ENCODE data around the gene ABTB2. TPM values are rescaled to one million over a fixed set of nuclear protein-coding genes. Genes with fewer than 3 reads are reported as not detected.

ABTB2 gene
- total RNA-seq, 1 experiment from 2014 or later = 5.5 TPM

DNA sequence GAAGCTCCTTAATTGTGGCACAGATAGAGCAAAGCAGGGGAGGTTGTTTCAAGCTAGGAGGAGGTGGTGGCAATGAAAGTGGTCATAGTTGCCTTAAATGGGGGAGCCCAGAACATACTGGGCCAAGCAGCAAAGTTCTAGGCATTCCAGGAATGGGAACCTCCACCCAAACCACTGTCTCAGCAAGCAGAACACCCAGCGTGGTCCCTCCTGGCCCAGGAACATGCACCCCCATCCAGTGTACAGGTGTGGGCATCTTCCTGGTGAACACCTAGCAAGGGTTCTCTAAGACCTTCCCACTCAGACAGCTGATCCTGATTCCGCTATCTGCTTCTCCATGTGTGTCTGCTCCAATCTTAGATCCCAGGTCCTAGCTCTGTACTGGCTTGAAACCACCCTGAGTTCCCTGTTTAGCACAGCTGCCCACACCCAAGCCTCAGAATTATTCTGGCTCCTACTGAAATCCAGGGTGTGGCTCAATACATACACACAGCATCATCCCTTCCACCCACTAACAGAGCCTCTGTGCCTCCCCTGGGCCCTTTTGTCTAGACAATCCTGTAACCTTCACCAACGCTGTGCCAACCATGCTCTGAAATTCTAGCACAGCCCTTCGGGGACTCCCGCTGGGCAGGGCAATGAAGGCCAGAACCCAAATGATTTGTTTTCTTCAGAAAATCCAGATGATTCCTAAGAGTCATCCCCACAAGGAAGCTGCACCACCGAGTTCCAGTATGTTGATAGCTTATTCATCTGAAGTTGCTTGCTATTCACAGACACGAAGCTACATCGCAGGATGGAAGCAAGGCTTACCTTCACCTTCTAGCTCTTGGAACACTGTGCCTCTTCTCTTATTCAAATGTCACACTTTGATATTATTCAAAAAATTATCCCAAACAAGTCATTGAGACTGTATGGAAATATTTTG, 76.6 kb downstream of the ABTB2 start:
- Histone ChIP-seq H3K14ac (ENCODE audit: insufficient read depth, low read length) (no peak overlapping the region), H3K9ac (ENCODE audit: extremely low read depth, insufficient read length, low read length) (no peak overlapping the region), H2BK5ac (ENCODE audit: insufficient read length, low read length) (no peak overlapping the region), H3K4me1 (ENCODE audit: insufficient read depth, low read length) (no peaks in the 10 kb centered on the region), H4K8ac (replicated peaks; ENCODE audit: insufficient read length, low read depth, low read length) (no peak overlapping the region), H2BK20ac (ENCODE audit: low read depth, low read length, poor library complexity, severe bottlenecking) (no peak overlapping the region), H2AFZ (ENCODE audit: low read length) (no peak overlapping the region), H3K23ac (ENCODE audit: insufficient read length, low read depth, low read length) (no peak overlapping the region), H3K27ac (ENCODE audit: insufficient read length, low read depth, low read length) (no peak overlapping the region), H3K23me2 (ENCODE audit: insufficient read length, low read depth, low read length, poor library complexity, severe bottlenecking) (no peaks in the 10 kb centered on the region), H3K79me2 (ENCODE audit: insufficient read depth, low read length) (no peaks in the 10 kb centered on the region), H2BK120ac (ENCODE audit: low read depth, low read length, poor library complexity, severe bottlenecking) (no peak overlapping the region), H2BK15ac (ENCODE audit: low read depth, low read length) (no peak overlapping the region), H3K27me3 (ENCODE audit: insufficient read depth, low read length) (no peaks in the 10 kb centered on the region), H3K18ac (ENCODE audit: insufficient read length, low read depth, low read length) (no peak overlapping the region), H4K91ac (ENCODE audit: insufficient read length, low read depth, low read length) (no peak overlapping the region), H4K20me1 (ENCODE audit: control insufficient read depth, insufficient read depth, insufficient read length) (no peaks in the 10 kb centered on the region), H3K56ac (ENCODE audit: insufficient read length, low read depth, low read length) (no peak overlapping the region), H4K5ac (ENCODE audit: insufficient read length, low read depth, low read length) (no peak overlapping the region), H3K9me3 (ENCODE audit: control insufficient read depth, low read depth, low read length) (no peaks in the 10 kb centered on the region), H2AK5ac (ENCODE audit: insufficient read length, low read length) (no peak overlapping the region), H3K79me1 (ENCODE audit: insufficient read depth, low read depth, low read length, poor library complexity, severe bottlenecking) (no peaks in the 10 kb centered on the region), H2BK12ac (ENCODE audit: insufficient read length, low read depth, low read length) (no peak overlapping the region), H3K4ac (ENCODE audit: low read depth, low read length) (no peak overlapping the region), H3T11ph (ENCODE audit: low read length) (no peak overlapping the region), H3K4me2 (ENCODE audit: insufficient read depth, insufficient read length, low read length) (no peak overlapping the region)
- H3K4me3 Mint-ChIP-seq = no peak overlapping the region
- WGBS (ENCODE audit: extremely low coverage, insufficient read length, low lambda C conversion rate) = no CpG with 5 or more reads among the region's 8 CpGs
- H3K4me1 Mint-ChIP-seq = no peaks in the 10 kb centered on the region
- TF ChIP-seq, protein P1, sequence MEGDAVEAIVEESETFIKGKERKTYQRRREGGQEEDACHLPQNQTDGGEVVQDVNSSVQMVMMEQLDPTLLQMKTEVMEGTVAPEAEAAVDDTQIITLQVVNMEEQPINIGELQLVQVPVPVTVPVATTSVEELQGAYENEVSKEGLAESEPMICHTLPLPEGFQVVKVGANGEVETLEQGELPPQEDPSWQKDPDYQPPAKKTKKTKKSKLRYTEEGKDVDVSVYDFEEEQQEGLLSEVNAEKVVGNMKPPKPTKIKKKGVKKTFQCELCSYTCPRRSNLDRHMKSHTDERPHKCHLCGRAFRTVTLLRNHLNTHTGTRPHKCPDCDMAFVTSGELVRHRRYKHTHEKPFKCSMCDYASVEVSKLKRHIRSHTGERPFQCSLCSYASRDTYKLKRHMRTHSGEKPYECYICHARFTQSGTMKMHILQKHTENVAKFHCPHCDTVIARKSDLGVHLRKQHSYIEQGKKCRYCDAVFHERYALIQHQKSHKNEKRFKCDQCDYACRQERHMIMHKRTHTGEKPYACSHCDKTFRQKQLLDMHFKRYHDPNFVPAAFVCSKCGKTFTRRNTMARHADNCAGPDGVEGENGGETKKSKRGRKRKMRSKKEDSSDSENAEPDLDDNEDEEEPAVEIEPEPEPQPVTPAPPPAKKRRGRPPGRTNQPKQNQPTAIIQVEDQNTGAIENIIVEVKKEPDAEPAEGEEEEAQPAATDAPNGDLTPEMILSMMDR (conservative IDR thresholded peaks at IDR 0.05) = no peak
- H3K27ac Mint-ChIP-seq = no peak overlapping the region
- no peaks in the 10 kb centered on the region for H3K9me3 Mint-ChIP-seq
- H3K27me3 Mint-ChIP-seq (ENCODE audit: low read depth) = no peaks in the 10 kb centered on the region
- no peak for DNase-seq
- no peaks in the 10 kb centered on the region for H3K36me3 Mint-ChIP-seq (ENCODE audit: insufficient read depth in 1 of 3, low read depth in 3 of 3)
